Peyer's patch (tissue), 4 donors: ENCODE measurements around the gene FSTL3. TPM values are rescaled to one million over a fixed set of nuclear protein-coding genes. Genes with fewer than 3 reads are reported as not detected.
A peak's percentile ranks its signal among the peaks of the same experiment; 100 is the strongest.

Source experiments
- DNase-seq, 3 donors: peaks; one replicate each; pipeline ENCODE4 v3.0.0-alpha.2; 2017 to 2019
- H3K27ac ChIP-seq, 4 donors: fragments of 200-600 bp; sonication (generic); one replicate each; pipeline ENCODE4 v1.5.1; 2016 to 2019
- H3K27me3 ChIP-seq, 2 donors: fragments of 200-600 bp; sonication (generic); one replicate each; pipeline ENCODE4 v1.5.1; 2019
- H3K36me3 ChIP-seq, 3 donors: fragments of 200-600 bp; sonication (generic); one replicate each; pipeline ENCODE4 v1.5.1; 2016 to 2019
- H3K4me1 ChIP-seq, 4 donors: fragments of 200-600 bp; sonication (generic); one replicate each; pipeline ENCODE4 v1.5.1; 2016 to 2019
- H3K4me3 ChIP-seq, 4 donors: fragments of 200-600 bp; sonication (generic); 1 replicate in 3 of 4; 2 replicates in 1 of 4; pipeline ENCODE4 v1.5.1; 2016 to 2019; ENCODE audit warnings: mild to moderate bottlenecking in 1 of 4
- H3K9me3 ChIP-seq, 4 donors: fragments of 200-600 bp; sonication (generic); one replicate each; pipeline ENCODE4 v1.5.1; 2016 to 2019; ENCODE audit warnings: mild to moderate bottlenecking in 1 of 4
- CTCF ChIP-seq, 6 experiments: fragments of 450-650 bp in 4 of 6; fragments of 200-600 bp in 2 of 6; sonication (generic) in 1 of 6; IDR thresholded peaks; one replicate each; pipeline ENCODE4 v1.5.1; 2017 to 2019; ENCODE audit warnings: antibody characterized with exemption in 6 of 6, mild to moderate bottlenecking in 3 of 6, moderate library complexity in 1 of 6
- POLR2A ChIP-seq, 2 donors: fragments of 450-650 bp; IDR thresholded peaks; one replicate each; pipeline ENCODE4 v1.5.1; 2017; ENCODE audit warnings: antibody characterized with exemption in 2 of 2, mild to moderate bottlenecking in 2 of 2, moderate library complexity in 2 of 2
- total RNA-seq, 4 donors: library from RNA; depleted of rRNA; stranded (reverse); fragments of >200 nt; gene quantifications; one replicate each; pipeline ENCODE4 v1.1.0, GENCODE V29; 2016

Gene FSTL3
- total RNA-seq, 4 donors from 2014 or later = 13.8 to 94.9 (median 34.9) TPM

GRCh38 chr19:633068-633785, 43.0 kb upstream of the FSTL3 start, which contains the start of gene POLRMT:
TSS of gene POLRMT (minus strand) at chr19:633537. CDS start at chr19:633512, 25 bp downstream.
- Histone ChIP-seq H3K27me3 (no peaks in the 10 kb centered on the region), H3K27ac (peak within 1 kb of the TSS; percentile 63 to 86 (median 84)), H3K4me1 (peaks cover 0 to 26% (median 12%) of the 10 kb centered on the region in 4 donors), H3K4me3 (peak within 1 kb of the TSS; percentile 54 to 99 (median 72)), H3K9me3 (no peaks in the 10 kb centered on the region), H3K36me3 (peaks cover 0 to 31% (median 0%) of the 10 kb centered on the region in 3 donors)
- DNase-seq = peak; percentile 97 to 99 (median 98)
- TF ChIP-seq POLR2A (IDR thresholded peaks at IDR 0.05) (peak; percentile 35 to 50), CTCF (IDR thresholded peaks at IDR 0.05) (peak in 4 of 6 experiments; percentile 9 to 46 (median 30))

GRCh38 chr19:633786-634639, 42.2 kb upstream of the FSTL3 start:
- no peak for DNase-seq
- Histone ChIP-seq H3K9me3 (no peaks in the 10 kb centered on the region), H3K27ac (peak overlapping the region in 2 of 4 donors; percentile 44 to 86), H3K36me3 (peaks cover 0 to 23% (median 0%) of the 10 kb centered on the region in 3 donors), H3K4me1 (peaks cover 0 to 31% (median 15%) of the 10 kb centered on the region in 4 donors), H3K27me3 (no peaks in the 10 kb centered on the region), H3K4me3 (peak overlapping the region; percentile 54 to 99 (median 72))
- TF ChIP-seq POLR2A (IDR thresholded peaks at IDR 0.05) (no peak), CTCF (IDR thresholded peaks at IDR 0.05) (no peak)

- no peak overlapping the region for H3K27ac ChIP-seq
- peaks cover 0 to 36% (median 20%) of the 10 kb centered on the region in 4 donors for H3K4me1 ChIP-seq
These were observed 41.1 kb upstream of the FSTL3 start for GRCh38 chr19:634975-635652.

GRCh38 chr19:638906-639252, 37.3 kb upstream of the FSTL3 start:
- TF ChIP-seq CTCF (IDR thresholded peaks at IDR 0.05) (no peak), POLR2A (IDR thresholded peaks at IDR 0.05) (no peak)
- Histone ChIP-seq H3K4me1 (peaks cover 0 to 25% (median 11%) of the 10 kb centered on the region in 4 donors), H3K27ac (no peak overlapping the region), H3K4me3 (peak overlapping the region; percentile 23 to 64 (median 54)), H3K9me3 (no peaks in the 10 kb centered on the region), H3K27me3 (no peaks in the 10 kb centered on the region), H3K36me3 (no peaks in the 10 kb centered on the region)
- no peak for DNase-seq

More at GRCh38 chr19:634975-635652, 41.1 kb upstream of the FSTL3 start:
- H3K36me3 ChIP-seq = peaks cover 0 to 12% (median 0%) of the 10 kb centered on the region in 3 donors
- DNase-seq = no peak
- no peaks in the 10 kb centered on the region for H3K9me3 ChIP-seq
- H3K4me3 ChIP-seq = no peak overlapping the region
- no peaks in the 10 kb centered on the region for H3K27me3 ChIP-seq
- TF ChIP-seq POLR2A (IDR thresholded peaks at IDR 0.05) (no peak), CTCF (IDR thresholded peaks at IDR 0.05) (no peak)
